HEK293 (cell line): ENCODE measurements around the gene ANO8.

ENCODE experiments used
- CTCF ChIA-PET: fragments of 350-600 bp; formaldehyde crosslinking; extraction: SDS; loops from one replicate; lab custom pipeline; 2021; ENCODE audit warnings: antibody characterized with exemption; lab: Yijun Ruan, JAX
- POLR2A ChIA-PET: fragments of 300-600 bp; formaldehyde crosslinking; extraction: SDS; loops from one replicate; lab custom pipeline; 2020; ENCODE audit warnings: antibody characterized with exemption, inconsistent platforms; lab: Yijun Ruan, JAX
- H3K27ac ChIP-seq: fragments of 200-500 bp; sonication (Bioruptor generic); 2 replicates; pipeline ENCODE4 v1.5.1; 2014; ENCODE audit warnings: low read depth, low read length, control low read depth, inconsistent platforms; ENCODE audit errors: extremely low read depth
- H3K36me3 ChIP-seq, 2 experiments: fragments of 200-500 bp in 1 of 2; sonication (Bioruptor generic) in 1 of 2; 1 replicate in 1 of 2; 2 replicates in 1 of 2; pipeline ENCODE4 v1.5.1; 2014 to 2017; ENCODE audit warnings: inconsistent platforms in 2 of 2, low read length in 2 of 2; ENCODE audit not compliant: control insufficient read depth in 2 of 2, insufficient read depth in 1 of 2
- H3K4me1 ChIP-seq: fragments of 200-500 bp; sonication (Bioruptor generic); 2 replicates; pipeline ENCODE4 v1.5.1; 2014; ENCODE audit warnings: mild to moderate bottlenecking, low read length, inconsistent platforms; ENCODE audit not compliant: control insufficient read depth, insufficient read depth
- H3K4me3 ChIP-seq: 2 replicates; pipeline ENCODE4 v1.5.1; 2011; ENCODE audit warnings: low read depth, mild to moderate bottlenecking, control low read depth, low read length, moderate library complexity
- H3K9me3 ChIP-seq: fragments of 200-500 bp; sonication (Bioruptor generic); 2 replicates; pipeline ENCODE4 v1.5.1; 2014; ENCODE audit warnings: low read depth, low read length, inconsistent platforms; ENCODE audit not compliant: control insufficient read depth, insufficient read depth
- GLIS1 ChIP-seq: fragments of 450-650 bp; formaldehyde crosslinking; IDR thresholded peaks from 2 replicates; pipeline ENCODE4 v1.5.1; 2016; ENCODE audit warnings: missing biosample characterization, missing genetic modification characterization
- GLIS2 ChIP-seq: fragments of 450-650 bp; formaldehyde crosslinking; IDR thresholded peaks from 2 replicates; pipeline ENCODE4 v1.5.1; 2016; ENCODE audit warnings: missing biosample characterization, missing genetic modification characterization
- SCRT1 ChIP-seq: fragments of 450-650 bp; formaldehyde crosslinking; IDR thresholded peaks from 2 replicates; pipeline ENCODE4 v1.5.1; 2016; ENCODE audit warnings: missing biosample characterization, missing genetic modification characterization, borderline replicate concordance
- SCRT2 ChIP-seq: fragments of 450-650 bp; formaldehyde crosslinking; IDR thresholded peaks from 2 replicates; pipeline ENCODE4 v1.5.1; 2016; ENCODE audit warnings: missing biosample characterization, missing genetic modification characterization
- ZNF114 ChIP-seq: fragments of 450-650 bp; formaldehyde crosslinking; IDR thresholded peaks from 2 replicates; pipeline ENCODE4 v1.5.0; 2017; ENCODE audit warnings: missing biosample characterization, missing genetic modification characterization
- ZNF132 ChIP-seq: fragments of 450-650 bp; formaldehyde crosslinking; IDR thresholded peaks from 2 replicates; pipeline ENCODE4 v1.5.1; 2017; ENCODE audit warnings: missing biosample characterization, missing genetic modification characterization, borderline replicate concordance
- ZNF16 ChIP-seq: fragments of 450-650 bp; formaldehyde crosslinking; IDR thresholded peaks from 2 replicates; pipeline ENCODE4 v1.5.1; 2016; ENCODE audit warnings: low read depth, missing biosample characterization, missing genetic modification characterization
- ZNF184 ChIP-seq: fragments of 450-650 bp; IDR thresholded peaks from 2 replicates; pipeline ENCODE4 v1.5.1; 2018; ENCODE audit warnings: missing biosample characterization, mild to moderate bottlenecking, missing genetic modification characterization
- ZNF433 ChIP-seq: fragments of 450-650 bp; formaldehyde crosslinking; IDR thresholded peaks from 2 replicates; pipeline ENCODE4 v1.5.1; 2016; ENCODE audit warnings: missing biosample characterization, missing genetic modification characterization, low read depth
- ZNF488 ChIP-seq: fragments of 450-650 bp; formaldehyde crosslinking; IDR thresholded peaks from 2 replicates; pipeline ENCODE4 v1.5.1; 2016; ENCODE audit warnings: missing biosample characterization, missing genetic modification characterization
- ZNF514 ChIP-seq: fragments of 450-650 bp; formaldehyde crosslinking; IDR thresholded peaks from 2 replicates; pipeline ENCODE4 v1.5.1; 2016; ENCODE audit warnings: missing biosample characterization, missing genetic modification characterization
- ZNF549 ChIP-seq: fragments of 450-650 bp; IDR thresholded peaks from 2 replicates; pipeline ENCODE4 v1.5.1; 2018; ENCODE audit warnings: missing biosample characterization, missing genetic modification characterization, mild to moderate bottlenecking, inconsistent platforms, moderate library complexity
- ZNF560 ChIP-seq: fragments of 450-650 bp; formaldehyde crosslinking; IDR thresholded peaks from 2 replicates; pipeline ENCODE4 v1.5.1; 2017; ENCODE audit warnings: missing biosample characterization, missing genetic modification characterization, borderline replicate concordance
- ZNF571 ChIP-seq: fragments of 450-650 bp; formaldehyde crosslinking; IDR thresholded peaks from 2 replicates; pipeline ENCODE4 v1.5.0; 2017; ENCODE audit warnings: missing biosample characterization, missing genetic modification characterization
- ZNF610 ChIP-seq: fragments of 450-650 bp; formaldehyde crosslinking; IDR thresholded peaks from 2 replicates; pipeline ENCODE4 v1.5.1; 2016; ENCODE audit warnings: missing biosample characterization, missing genetic modification characterization, borderline replicate concordance
- ZNF776 ChIP-seq: fragments of 450-650 bp; formaldehyde crosslinking; IDR thresholded peaks from 2 replicates; pipeline ENCODE4 v1.5.0; 2017; ENCODE audit warnings: missing biosample characterization, missing genetic modification characterization, borderline replicate concordance
- ZNF792 ChIP-seq: fragments of 450-650 bp; formaldehyde crosslinking; IDR thresholded peaks from 2 replicates; pipeline ENCODE4 v1.5.1; 2016; ENCODE audit warnings: missing biosample characterization, missing genetic modification characterization
- ZSCAN23 ChIP-seq: fragments of 450-650 bp; formaldehyde crosslinking; IDR thresholded peaks from 2 replicates; pipeline ENCODE4 v1.5.1; 2016; ENCODE audit warnings: missing biosample characterization, missing genetic modification characterization
- ZSCAN4 ChIP-seq: fragments of 450-650 bp; formaldehyde crosslinking; IDR thresholded peaks from 2 replicates; pipeline ENCODE4 v1.5.1; 2017; ENCODE audit warnings: missing biosample characterization, missing genetic modification characterization
- ZXDB ChIP-seq: fragments of 450-650 bp; formaldehyde crosslinking; IDR thresholded peaks from 2 replicates; pipeline ENCODE4 v1.5.1; 2016; ENCODE audit warnings: missing biosample characterization, missing genetic modification characterization
- TF ChIP-seq, protein P1 (sequence below): fragments of 450-650 bp; formaldehyde crosslinking; IDR thresholded peaks from 2 replicates; pipeline ENCODE4 v1.5.1; 2016; ENCODE audit warnings: missing biosample characterization, missing genetic modification characterization

ANO8 gene

DNA sequence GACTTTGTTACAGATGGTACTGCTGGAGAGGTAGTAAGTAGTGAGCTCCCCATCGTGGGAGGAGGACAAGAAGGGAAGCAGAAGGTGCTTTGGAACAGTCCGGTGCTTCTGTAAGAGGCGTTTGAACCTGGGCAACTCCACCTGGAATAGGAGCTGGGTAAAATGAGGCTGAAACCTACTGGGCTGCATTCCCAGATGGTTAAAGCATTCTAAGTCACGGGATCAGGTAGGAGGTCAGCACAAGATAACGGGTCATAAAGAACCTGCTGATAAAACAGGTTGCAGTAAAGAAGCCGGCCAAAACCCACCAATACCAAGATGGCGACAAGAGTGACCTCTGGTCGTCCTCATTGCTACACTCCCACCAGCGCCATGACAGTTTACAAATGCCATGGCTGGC is 47.9 kb downstream of the ANO8 start:
- CTCF ChIA-PET: interaction anchor here (0.6 kb wide), 1 partner anchor 13 kb away, joined by 3 read pairs; no protein-coding TSS in a partner anchor
- H3K4me3 ChIP-seq: no peak overlapping the region
- H3K9me3 ChIP-seq: no peaks in the 10 kb centered on the region
- peaks cover 0 to 2% of the 10 kb centered on the region in 2 experiments; a peak in 1 of 3 replicates for H3K36me3 ChIP-seq
- H3K4me1 ChIP-seq: no peaks in the 10 kb centered on the region
- H3K27ac ChIP-seq: no peak overlapping the region
- POLR2A ChIA-PET: no interaction called here
- TF ChIP-seq ZNF610 (tag by site-specific recombination) (no peak), ZSCAN4 (tag by site-specific recombination) (0 out of 2 replicates have a peak, but pooled peaks have one; percentile 2)

- ChIA-PET CTCF (interaction anchor here (0.6 kb wide), 1 partner anchor 13 kb away, joined by 3 read pairs; no protein-coding TSS in a partner anchor), POLR2A (no interaction called here)
- Histone ChIP-seq H3K36me3 (no peaks in the 10 kb centered on the region), H3K4me1 (no peaks in the 10 kb centered on the region), H3K9me3 (no peaks in the 10 kb centered on the region), H3K27ac (no peak overlapping the region), H3K4me3 (no peak overlapping the region)
- TF ChIP-seq ZSCAN4 (tag by site-specific recombination): peak; percentile 87; the same call in 1 of the 2 replicates
- no peak for TF ChIP-seq ZNF571 (tag by site-specific recombination)
Observed at GRCh38 chr19:17286263-17286662, 48.4 kb downstream of the ANO8 start.

GRCh38 chr19:17285415-17286135 is 49.1 kb downstream of the ANO8 start:
- H3K36me3 ChIP-seq: no peaks in the 10 kb centered on the region
- no peaks in the 10 kb centered on the region for H3K4me1 ChIP-seq
- no peak overlapping the region for H3K4me3 ChIP-seq
- ChIA-PET POLR2A (interaction anchor here (0.6 kb wide), 1 partner anchor 25 kb away, joined by 3 read pairs; no protein-coding TSS in a partner anchor), CTCF (interaction anchor here (0.6 to 1.0 kb wide), 2 partner anchors 24 to 45 kb away, joined by 3 to 7 read pairs; no protein-coding TSS in a partner anchor)
- no peaks in the 10 kb centered on the region for H3K9me3 ChIP-seq
- no peak overlapping the region for H3K27ac ChIP-seq
- TF ChIP-seq ZNF16 (tag by site-specific recombination) (no peak), ZNF792 (tag by site-specific recombination) (peak; percentile 97)

DNA sequence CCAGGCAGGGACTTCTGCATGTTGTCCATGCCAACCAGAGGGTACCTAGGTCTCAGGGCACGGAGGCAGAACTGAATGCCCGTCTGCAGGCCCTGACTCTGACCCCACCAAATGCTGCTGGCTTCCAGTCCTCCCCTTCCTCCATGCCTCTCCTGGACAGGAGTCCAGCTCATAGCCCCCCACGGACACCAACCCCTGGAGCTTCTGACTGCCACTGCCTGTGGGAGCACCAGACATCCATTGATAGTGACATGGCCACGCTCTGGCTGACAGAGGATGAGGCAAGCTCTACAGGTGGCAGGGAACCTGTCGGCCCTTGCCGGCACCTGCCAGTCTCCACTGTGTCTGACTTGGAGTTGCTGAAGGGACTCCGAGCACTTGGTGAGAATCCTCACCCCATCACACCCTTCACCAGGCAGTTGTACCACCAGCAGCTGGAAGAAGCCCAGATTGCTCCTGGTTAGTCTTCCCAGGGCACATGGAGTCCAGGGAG is 51.1 kb downstream of the ANO8 start:
- TF ChIP-seq GLIS2 (peak; percentile 23; the same call in 1 of the 2 replicates), GLIS1 (peak; percentile 90), ZNF549 (no peak), ZNF114 (tag by site-specific recombination) (no peak), ZNF433 (tag by site-specific recombination) (no peak), ZXDB (tag by site-specific recombination) (no peak), ZNF514 (tag by site-specific recombination) (no peak), ZSCAN23 (tag by site-specific recombination) (no peak), ZNF132 (tag by site-specific recombination) (no peak), SCRT1 (tag by site-specific recombination) (peak; percentile 99), ZNF488 (tag by site-specific recombination) (no peak), SCRT2 (tag by site-specific recombination) (peak; percentile 98), ZNF776 (no peak), ZNF560 (tag by site-specific recombination) (no peak), ZNF184 (tag by site-specific recombination) (no peak)
- TF ChIP-seq, protein P1, sequence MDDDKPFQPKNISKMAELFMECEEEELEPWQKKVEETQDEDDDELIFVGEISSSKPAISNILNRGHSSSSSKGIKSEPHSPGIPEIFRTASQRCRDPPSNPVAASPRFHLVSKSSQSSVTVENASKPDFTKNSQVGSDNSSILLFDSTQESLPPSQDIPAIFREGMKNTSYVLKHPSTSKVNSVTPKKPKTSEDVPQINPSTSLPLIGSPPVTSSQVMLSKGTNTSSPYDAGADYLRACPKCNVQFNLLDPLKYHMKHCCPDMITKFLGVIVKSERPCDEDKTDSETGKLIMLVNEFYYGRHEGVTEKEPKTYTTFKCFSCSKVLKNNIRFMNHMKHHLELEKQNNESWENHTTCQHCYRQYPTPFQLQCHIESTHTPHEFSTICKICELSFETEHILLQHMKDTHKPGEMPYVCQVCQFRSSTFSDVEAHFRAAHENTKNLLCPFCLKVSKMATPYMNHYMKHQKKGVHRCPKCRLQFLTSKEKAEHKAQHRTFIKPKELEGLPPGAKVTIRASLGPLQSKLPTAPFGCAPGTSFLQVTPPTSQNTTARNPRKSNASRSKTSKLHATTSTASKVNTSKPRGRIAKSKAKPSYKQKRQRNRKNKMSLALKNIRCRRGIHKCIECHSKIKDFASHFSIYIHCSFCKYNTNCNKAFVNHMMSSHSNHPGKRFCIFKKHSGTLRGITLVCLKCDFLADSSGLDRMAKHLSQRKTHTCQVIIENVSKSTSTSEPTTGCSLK (tag by site-specific recombination): no peak

More for the DNA sequence above, 51.1 kb downstream of the ANO8 start:
- CTCF ChIA-PET: interaction anchor here (0.6 to 4.1 kb wide), 15 partner anchors 18 to 1884 kb away, joined by 3 to 37 read pairs (median 4); partner anchors contain the start of genes ABHD8, BABAM1, MRPL34 and USHBP1
- POLR2A ChIA-PET: no interaction called here
- Histone ChIP-seq H3K4me1 (no peaks in the 10 kb centered on the region), H3K9me3 (no peaks in the 10 kb centered on the region), H3K27ac (no peak overlapping the region), H3K4me3 (no peak overlapping the region), H3K36me3 (peaks cover 0 to 6% of the 10 kb centered on the region in 2 experiments; a peak in 1 of 3 replicates)
